NCI-H1694 treated with DMSO at 0.1 percent for 48 hours (cell line): ENCODE data around the gene POSTN.

Experiments used
- DNase-seq: peaks from one replicate; lab custom pipeline; 2025; lab: John Stamatoyannopoulos, UW

POSTN gene

GRCh38 chr13:37515226-37515625 lies 83.3 kb downstream of the POSTN start:
- DNase-seq: no peak
